GM19025 (cell line): Measurements from ENCODE around the gene GABBR2.
"Not testable (repeated sequence)": the region's sequence is repeated elsewhere in the genome, so short reads cannot be mapped to it uniquely, and the experiment has no call there.

Experiments
- ATAC-seq: cut with Tn5 transposase; IDR thresholded peaks from one replicate; pipeline ENCODE4 v1.9.1; 2021; ENCODE audit warnings: mild to moderate bottlenecking, low read depth, moderate library complexity; ENCODE audit not compliant: unreplicated experiment

Gene GABBR2

GRCh38 chr9:98688710-98689495 is 19.8 kb downstream of the GABBR2 start:
- ATAC-seq, result no peak

- no peak for ATAC-seq
Measured at GRCh38 chr9:98687911-98688310, 20.8 kb downstream of the GABBR2 start.

- no peak for ATAC-seq
Measured at GRCh38 chr9:98686961-98687855, 21.5 kb downstream of the GABBR2 start.

GRCh38 chr9:98684816-98685215 is 23.9 kb downstream of the GABBR2 start:
- not testable (repeated sequence) for ATAC-seq

GRCh38 chr9:98678244-98678842 is 30.4 kb downstream of the GABBR2 start:
- no peak for ATAC-seq

GRCh38 chr9:98673681-98674080 is 35.1 kb downstream of the GABBR2 start:
- no peak for ATAC-seq

GRCh38 chr9:98667005-98667640 is 41.6 kb downstream of the GABBR2 start:
- ATAC-seq, result no peak

GRCh38 chr9:98665501-98665900 is 43.2 kb downstream of the GABBR2 start:
- no peak for ATAC-seq

- no peak for ATAC-seq
Measured at GRCh38 chr9:98660541-98660940, 48.2 kb downstream of the GABBR2 start.

- ATAC-seq, result no peak
Measured at GRCh38 chr9:98658951-98659351, 49.8 kb downstream of the GABBR2 start.

GRCh38 chr9:98657897-98658296 is 50.8 kb downstream of the GABBR2 start:
- ATAC-seq, result no peak

GRCh38 chr9:98656511-98656910 is 52.2 kb downstream of the GABBR2 start:
- ATAC-seq, result no peak

- not testable (repeated sequence) for ATAC-seq
Measured at GRCh38 chr9:98655428-98655827, 53.3 kb downstream of the GABBR2 start.

- ATAC-seq, result no peak
Measured at GRCh38 chr9:98654247-98654646, 54.5 kb downstream of the GABBR2 start.

- ATAC-seq, result no peak
Measured at GRCh38 chr9:98652741-98653140, 56.0 kb downstream of the GABBR2 start.

- ATAC-seq, result no peak
Measured at GRCh38 chr9:98652302-98652701, 56.4 kb downstream of the GABBR2 start.

GRCh38 chr9:98647236-98647635 is 61.5 kb downstream of the GABBR2 start:
- ATAC-seq, result no peak

- ATAC-seq, result no peak
Measured at GRCh38 chr9:98644011-98644410, 64.7 kb downstream of the GABBR2 start.

GRCh38 chr9:98642661-98643312 is 65.9 kb downstream of the GABBR2 start:
- no peak for ATAC-seq

- no peak for ATAC-seq
Measured at GRCh38 chr9:98641695-98642094, 67.0 kb downstream of the GABBR2 start.
